PC-9 (cell line): ENCODE data around the gene CAPRIN1. TPM values are rescaled to one million over a fixed set of nuclear protein-coding genes. Genes with fewer than 3 reads are reported as not detected.

Source experiments
- BruUV-seq: library from RNA; stranded (reverse); fragments of 400-500 nt; replicated peaks from 2 replicates; lab custom pipeline; 2021; lab: Mats Ljungman, UMichigan
- CTCF ChIA-PET: fragments of 300-600 bp; sonication (Branson Sonifier 250); formaldehyde crosslinking; loops from one replicate; lab custom pipeline; 2022; ENCODE audit warnings: antibody characterized with exemption; lab: Charles Lee
- POLR2A ChIA-PET: fragments of 300-600 bp; sonication (Branson Sonifier 250); formaldehyde crosslinking; loops from one replicate; lab custom pipeline; 2022; ENCODE audit warnings: antibody characterized with exemption; ENCODE audit not compliant: unreplicated experiment; lab: Charles Lee
- DNase-seq, 2 experiments: peaks; one replicate each; pipeline versions ENCODE4 v3.0.0 to v3.0.0-alpha.2; 2015 to 2022; ENCODE audit warnings: mixed read lengths in 1 of 2
- H2AFZ ChIP-seq: fragments of 200-600 bp; sonication (generic); 2 replicates; pipeline ENCODE4 v1.8.1; 2017; ENCODE audit warnings: antibody characterized with exemption
- H3F3A ChIP-seq: fragments of 200-600 bp; sonication (generic); 2 replicates; pipeline ENCODE4 v1.8.1; 2017; ENCODE audit warnings: antibody characterized with exemption, mild to moderate bottlenecking, low read depth; ENCODE audit not compliant: insufficient read depth
- H3K27ac ChIP-seq: fragments of 200-600 bp; sonication (generic); 2 replicates; pipeline ENCODE4 v1.6.1; 2016; ENCODE audit warnings: mixed run types
- H3K27me3 ChIP-seq: fragments of 200-600 bp; sonication (generic); 2 replicates; pipeline ENCODE4 v1.6.1; 2016; ENCODE audit warnings: low read depth, mixed run types; ENCODE audit not compliant: insufficient read depth
- H3K36me3 ChIP-seq: fragments of 200-600 bp; sonication (generic); 2 replicates; pipeline ENCODE4 v1.6.1; 2016; ENCODE audit warnings: low read depth, mixed run types
- H3K4me1 ChIP-seq: fragments of 200-600 bp; sonication (generic); replicated peaks from 2 replicates; pipeline ENCODE4 v1.6.1; 2016; ENCODE audit warnings: mixed run types; ENCODE audit not compliant: insufficient read depth
- H3K4me2 ChIP-seq: fragments of 200-600 bp; sonication (generic); 2 replicates; pipeline ENCODE4 v1.6.1; 2017; ENCODE audit warnings: mixed run types
- H3K4me3 ChIP-seq: fragments of 200-600 bp; sonication (generic); 2 replicates; pipeline ENCODE4 v1.6.1; 2016; ENCODE audit warnings: mixed run types
- H3K79me2 ChIP-seq: fragments of 200-600 bp; sonication (generic); 2 replicates; pipeline ENCODE4 v1.6.1; 2017; ENCODE audit warnings: low read depth, mixed run types
- H3K9me2 ChIP-seq: fragments of 200-600 bp; sonication (generic); 2 replicates; pipeline ENCODE4 v1.8.1; 2017; ENCODE audit warnings: mild to moderate bottlenecking; ENCODE audit not compliant: insufficient read depth
- H3K9me3 ChIP-seq: fragments of 200-600 bp; sonication (generic); 2 replicates; pipeline ENCODE4 v1.8.1; 2016; ENCODE audit warnings: low read depth; ENCODE audit not compliant: insufficient read depth
- H4K20me1 ChIP-seq: fragments of 200-600 bp; sonication (generic); 2 replicates; pipeline ENCODE4 v1.8.1; 2017; ENCODE audit not compliant: insufficient read depth
- EZH2 ChIP-seq: fragments of 200-600 bp; sonication (generic); IDR thresholded peaks from 2 replicates; pipeline ENCODE4 v1.8.0; 2017; ENCODE audit warnings: antibody characterized with exemption, low read depth
- intact Hi-C: fragments of 100-400 bp; cut with micrococcal nuclease; formaldehyde crosslinking; loops from one replicate; pipeline ENCODE4 v1.10.0; 2022; ENCODE audit not compliant: unreplicated experiment
- total RNA-seq: library from RNA; stranded (reverse); gene quantifications from 2 replicates; pipeline ENCODE4 v1.2.3, GENCODE V29; 2021
- TF ChIP-seq, protein P1 (sequence below): fragments of 200-600 bp; sonication (generic); conservative IDR thresholded peaks from 2 replicates; pipeline ENCODE4 v1.6.1; 2017; ENCODE audit warnings: mixed run types, antibody characterized with exemption, mild to moderate bottlenecking, moderate library complexity

The CAPRIN1 gene
- total RNA-seq, 1 experiment from 2014 or later = 289 TPM

- Histone ChIP-seq H3K79me2 (no peaks in the 10 kb centered on the region), H3K27ac (no peak overlapping the region), H3K9me3 (no peaks in the 10 kb centered on the region), H3F3A (no peaks in the 10 kb centered on the region), H3K4me3 (no peak overlapping the region), H3K4me2 (no peak overlapping the region), H2AFZ (no peak overlapping the region), H4K20me1 (no peaks in the 10 kb centered on the region), H3K27me3 (no peaks in the 10 kb centered on the region), H3K36me3 (no peaks in the 10 kb centered on the region), H3K9me2 (no peaks in the 10 kb centered on the region), H3K4me1 (peaks cover 5% of the 10 kb centered on the region; the same call in 1 of the 2 replicates)
- ChIA-PET POLR2A (interaction anchor here (0.6 kb wide), 1 partner anchor 997 kb away, joined by 11 read pairs; no protein-coding TSS in a partner anchor), CTCF (interaction anchor here (0.6 kb wide), 2 partner anchors 537 to 691 kb away, joined by 3 to 6 read pairs; no protein-coding TSS in a partner anchor)
- intact Hi-C loops = no loop called here
- no peak for DNase-seq
- TF ChIP-seq, protein P1, sequence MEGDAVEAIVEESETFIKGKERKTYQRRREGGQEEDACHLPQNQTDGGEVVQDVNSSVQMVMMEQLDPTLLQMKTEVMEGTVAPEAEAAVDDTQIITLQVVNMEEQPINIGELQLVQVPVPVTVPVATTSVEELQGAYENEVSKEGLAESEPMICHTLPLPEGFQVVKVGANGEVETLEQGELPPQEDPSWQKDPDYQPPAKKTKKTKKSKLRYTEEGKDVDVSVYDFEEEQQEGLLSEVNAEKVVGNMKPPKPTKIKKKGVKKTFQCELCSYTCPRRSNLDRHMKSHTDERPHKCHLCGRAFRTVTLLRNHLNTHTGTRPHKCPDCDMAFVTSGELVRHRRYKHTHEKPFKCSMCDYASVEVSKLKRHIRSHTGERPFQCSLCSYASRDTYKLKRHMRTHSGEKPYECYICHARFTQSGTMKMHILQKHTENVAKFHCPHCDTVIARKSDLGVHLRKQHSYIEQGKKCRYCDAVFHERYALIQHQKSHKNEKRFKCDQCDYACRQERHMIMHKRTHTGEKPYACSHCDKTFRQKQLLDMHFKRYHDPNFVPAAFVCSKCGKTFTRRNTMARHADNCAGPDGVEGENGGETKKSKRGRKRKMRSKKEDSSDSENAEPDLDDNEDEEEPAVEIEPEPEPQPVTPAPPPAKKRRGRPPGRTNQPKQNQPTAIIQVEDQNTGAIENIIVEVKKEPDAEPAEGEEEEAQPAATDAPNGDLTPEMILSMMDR = no peak
- TF ChIP-seq EZH2 = no peak
- BruUV-seq = no TSS peak
Measured at GRCh38 chr11:34033399-34033798, 18.1 kb upstream of the CAPRIN1 start.

GRCh38 chr11:34034053-34034452 is 17.5 kb upstream of the CAPRIN1 start:
- TF ChIP-seq, protein P1 = no peak
- no peak for TF ChIP-seq EZH2
- peak; percentile 50 to 53 for DNase-seq
- Histone ChIP-seq H3F3A (no peaks in the 10 kb centered on the region), H3K4me3 (no peak overlapping the region), H2AFZ (no peak overlapping the region), H3K27ac (no peak overlapping the region), H3K79me2 (no peaks in the 10 kb centered on the region), H4K20me1 (no peaks in the 10 kb centered on the region), H3K36me3 (no peaks in the 10 kb centered on the region), H3K9me3 (no peaks in the 10 kb centered on the region), H3K9me2 (no peaks in the 10 kb centered on the region), H3K4me1 (peaks cover 5% of the 10 kb centered on the region; the same call in 1 of the 2 replicates), H3K27me3 (no peaks in the 10 kb centered on the region), H3K4me2 (no peak overlapping the region)
- ChIA-PET CTCF (interaction anchor here (0.6 kb wide), 2 partner anchors 536 to 692 kb away, joined by 3 to 6 read pairs; no protein-coding TSS in a partner anchor), POLR2A (interaction anchor here (0.6 kb wide), 1 partner anchor 997 kb away, joined by 11 read pairs; no protein-coding TSS in a partner anchor)
- no TSS peak for BruUV-seq
- intact Hi-C loops = no loop called here

- CTCF ChIA-PET = no interaction called here
- BruUV-seq = no TSS peak
- DNase-seq = peak in 1 of 2 experiments; percentile 58
- no peak overlapping the region for H2AFZ ChIP-seq
- no peak overlapping the region for H3K4me3 ChIP-seq
- TF ChIP-seq EZH2 = no peak
- TF ChIP-seq, protein P1 = no peak
- no peaks in the 10 kb centered on the region for H3F3A ChIP-seq
- H3K27me3 ChIP-seq = no peaks in the 10 kb centered on the region
- no peaks in the 10 kb centered on the region for H3K9me3 ChIP-seq
- H3K4me2 ChIP-seq = no peak overlapping the region
- no peaks in the 10 kb centered on the region for H3K9me2 ChIP-seq
- H4K20me1 ChIP-seq = no peaks in the 10 kb centered on the region
- no peaks in the 10 kb centered on the region for H3K79me2 ChIP-seq
- peaks cover 5% of the 10 kb centered on the region; the same call in 1 of the 2 replicates for H3K4me1 ChIP-seq
- H3K36me3 ChIP-seq = no peaks in the 10 kb centered on the region
- intact Hi-C loops = no loop called here
- POLR2A ChIA-PET = no interaction called here
- H3K27ac ChIP-seq = no peak overlapping the region
Measured at GRCh38 chr11:34036456-34036855, 15.1 kb upstream of the CAPRIN1 start.
